DOHH2 (cell line): ENCODE measurements around the gene WDR59.

ENCODE experiments used
- H3F3A ChIP-seq: fragments of 200-600 bp; sonication (generic), shearing (Covaris generic); 2 replicates; pipeline ENCODE4 v1.6.0; 2016; ENCODE audit warnings: antibody characterized with exemption, mild to moderate bottlenecking; ENCODE audit not compliant: control insufficient read depth, insufficient read depth
- H3K27ac ChIP-seq: fragments of 200-600 bp; sonication (generic); 2 replicates; pipeline ENCODE4 v1.5.1; 2014; ENCODE audit warnings: low read depth, mild to moderate bottlenecking, low read length, moderate library complexity
- H3K27me3 ChIP-seq: fragments of 200-600 bp; sonication (generic); 2 replicates; pipeline ENCODE4 v1.6.1; 2014; ENCODE audit warnings: mild to moderate bottlenecking, low read length, mixed read lengths; ENCODE audit not compliant: control insufficient read depth
- H3K36me3 ChIP-seq: fragments of 200-600 bp; sonication (generic); 2 replicates; pipeline ENCODE4 v1.6.1; 2014; ENCODE audit warnings: mild to moderate bottlenecking, low read length, moderate library complexity, mixed read lengths; ENCODE audit not compliant: control insufficient read depth
- H3K4me1 ChIP-seq: fragments of 200-600 bp; sonication (generic); 2 replicates; pipeline ENCODE4 v1.6.1; 2014; ENCODE audit warnings: mild to moderate bottlenecking, low read length, mixed read lengths; ENCODE audit not compliant: control insufficient read depth
- H3K4me2 ChIP-seq: fragments of 200-600 bp; sonication (generic); 2 replicates; pipeline ENCODE4 v1.6.0; 2014; ENCODE audit warnings: mild to moderate bottlenecking, low read length, moderate library complexity
- H3K4me3 ChIP-seq: fragments of 200-600 bp; sonication (generic); 2 replicates; pipeline ENCODE4 v1.5.1; 2014; ENCODE audit warnings: mild to moderate bottlenecking, low read length, mixed read lengths
- H3K79me2 ChIP-seq: fragments of 200-600 bp; sonication (generic); 2 replicates; pipeline ENCODE4 v1.6.1; 2014; ENCODE audit warnings: mild to moderate bottlenecking, low read length, mixed read lengths; ENCODE audit not compliant: control insufficient read depth
- H3K9me2 ChIP-seq: fragments of 200-600 bp; sonication (generic); replicated peaks from 2 replicates; pipeline ENCODE4 v1.6.1; 2014; ENCODE audit warnings: mild to moderate bottlenecking, low read length, mixed read lengths; ENCODE audit not compliant: control insufficient read depth
- H3K9me3 ChIP-seq: fragments of 200-600 bp; sonication (generic); 2 replicates; pipeline ENCODE4 v1.6.1; 2014; ENCODE audit warnings: antibody characterized with exemption, low read length, mixed read lengths; ENCODE audit not compliant: control insufficient read depth, insufficient read depth
- H4K20me1 ChIP-seq: fragments of 200-600 bp; sonication (generic); 2 replicates; pipeline ENCODE4 v1.6.0; 2014; ENCODE audit warnings: low read depth, mild to moderate bottlenecking, antibody characterized with exemption, low read length, moderate library complexity; ENCODE audit not compliant: control insufficient read depth, insufficient read depth
- EZH2phosphoT487 ChIP-seq: fragments of 200-600 bp; sonication (generic); IDR thresholded peaks from 2 replicates; pipeline ENCODE4 v1.6.1; 2017; ENCODE audit warnings: borderline replicate concordance, mild to moderate bottlenecking, antibody characterized with exemption, low read length, moderate library complexity, mixed read lengths
- TF ChIP-seq, protein P1 (sequence below): fragments of 200-600 bp; sonication (generic); IDR thresholded peaks from one replicate; pipeline ENCODE4 v1.5.1; 2014; ENCODE audit warnings: antibody characterized with exemption, mild to moderate bottlenecking, low read depth, low read length; ENCODE audit not compliant: poor library complexity, severe bottlenecking

The WDR59 gene

DNA sequence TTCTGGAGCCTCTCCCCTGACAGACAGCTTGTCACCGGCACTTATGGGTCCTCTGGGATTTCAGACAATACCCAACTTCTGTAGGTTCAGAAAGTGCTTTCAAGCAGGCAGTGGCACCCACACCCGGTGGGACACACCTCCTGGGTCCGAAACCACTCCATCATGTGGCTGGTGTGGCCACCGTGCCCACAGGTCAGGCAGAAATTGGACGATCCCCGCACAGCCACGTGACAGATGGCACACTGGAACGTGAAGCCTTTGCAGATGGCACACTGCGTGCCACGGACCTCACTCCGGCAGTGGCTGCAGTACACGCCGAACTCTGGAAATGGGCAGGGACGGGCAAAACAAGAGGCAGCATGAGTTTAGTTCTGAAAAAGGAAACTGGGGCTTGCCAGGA lies 110.8 kb downstream of the WDR59 start:
- no peak overlapping the region for H3K4me2 ChIP-seq
- H3K9me2 ChIP-seq, result no peaks in the 10 kb centered on the region
- no peaks in the 10 kb centered on the region for H4K20me1 ChIP-seq
- no peaks in the 10 kb centered on the region; the same call in 1 of the 2 replicates for H3K36me3 ChIP-seq
- H3K27me3 ChIP-seq, result no peaks in the 10 kb centered on the region
- no peak overlapping the region for H3K4me3 ChIP-seq
- H3K4me1 ChIP-seq, result peaks cover 12% of the 10 kb centered on the region
- H3F3A ChIP-seq, result no peaks in the 10 kb centered on the region
- H3K9me3 ChIP-seq, result no peaks in the 10 kb centered on the region
- no peaks in the 10 kb centered on the region for H3K79me2 ChIP-seq
- TF ChIP-seq, protein P1, sequence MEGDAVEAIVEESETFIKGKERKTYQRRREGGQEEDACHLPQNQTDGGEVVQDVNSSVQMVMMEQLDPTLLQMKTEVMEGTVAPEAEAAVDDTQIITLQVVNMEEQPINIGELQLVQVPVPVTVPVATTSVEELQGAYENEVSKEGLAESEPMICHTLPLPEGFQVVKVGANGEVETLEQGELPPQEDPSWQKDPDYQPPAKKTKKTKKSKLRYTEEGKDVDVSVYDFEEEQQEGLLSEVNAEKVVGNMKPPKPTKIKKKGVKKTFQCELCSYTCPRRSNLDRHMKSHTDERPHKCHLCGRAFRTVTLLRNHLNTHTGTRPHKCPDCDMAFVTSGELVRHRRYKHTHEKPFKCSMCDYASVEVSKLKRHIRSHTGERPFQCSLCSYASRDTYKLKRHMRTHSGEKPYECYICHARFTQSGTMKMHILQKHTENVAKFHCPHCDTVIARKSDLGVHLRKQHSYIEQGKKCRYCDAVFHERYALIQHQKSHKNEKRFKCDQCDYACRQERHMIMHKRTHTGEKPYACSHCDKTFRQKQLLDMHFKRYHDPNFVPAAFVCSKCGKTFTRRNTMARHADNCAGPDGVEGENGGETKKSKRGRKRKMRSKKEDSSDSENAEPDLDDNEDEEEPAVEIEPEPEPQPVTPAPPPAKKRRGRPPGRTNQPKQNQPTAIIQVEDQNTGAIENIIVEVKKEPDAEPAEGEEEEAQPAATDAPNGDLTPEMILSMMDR, result no peak
- no peak for TF ChIP-seq EZH2phosphoT487
- H3K27ac ChIP-seq, result no peak overlapping the region

DNA sequence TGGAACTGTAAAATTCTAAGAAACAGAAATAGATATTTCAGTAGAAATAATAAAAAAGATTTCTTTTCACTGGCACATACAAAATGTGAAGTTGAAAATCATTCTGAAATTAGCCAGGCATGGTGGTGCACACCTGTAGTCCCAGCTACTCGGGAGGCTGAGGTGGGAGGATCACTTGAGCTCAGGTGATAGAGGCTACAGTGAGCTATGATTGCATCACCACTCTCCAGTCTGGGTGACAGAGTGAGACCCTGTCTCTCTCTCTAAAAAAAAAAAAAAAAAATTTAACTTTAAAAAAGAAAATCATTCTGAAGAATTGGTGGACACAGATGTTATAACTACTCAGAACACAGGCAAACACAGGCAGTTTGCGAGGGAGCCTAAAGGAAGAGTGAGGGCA lies 112.6 kb downstream of the WDR59 start:
- no peak overlapping the region for H3K4me2 ChIP-seq
- H3K4me3 ChIP-seq, result no peak overlapping the region
- H4K20me1 ChIP-seq, result no peaks in the 10 kb centered on the region

DNA sequence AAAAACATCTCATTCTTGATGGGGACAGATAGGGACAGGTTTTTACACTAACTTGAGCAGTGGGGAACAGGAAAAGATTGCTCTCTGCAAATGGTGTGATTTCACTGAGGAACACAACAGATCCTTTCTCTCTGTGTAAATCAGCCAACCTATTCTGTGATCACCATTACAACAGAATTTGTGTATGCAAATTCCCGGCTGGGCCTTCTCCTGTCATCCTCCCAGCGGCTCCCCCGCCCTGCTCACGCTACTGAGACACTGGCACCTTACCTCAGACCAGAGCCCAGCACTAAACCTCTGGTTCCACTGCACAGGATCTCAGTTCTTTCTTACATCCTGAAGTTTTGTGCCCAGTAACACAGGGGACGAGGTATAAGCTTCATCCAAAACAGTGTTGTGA lies 113.3 kb downstream of the WDR59 start:
- H3K4me3 ChIP-seq, result no peak overlapping the region

More for the DNA sequence above, 112.6 kb downstream of the WDR59 start:
- Histone ChIP-seq H3K9me3 (no peaks in the 10 kb centered on the region), H3K9me2 (no peaks in the 10 kb centered on the region), H3K27ac (no peak overlapping the region), H3K79me2 (no peaks in the 10 kb centered on the region), H3K36me3 (no peaks in the 10 kb centered on the region; the same call in 1 of the 2 replicates), H3K4me1 (peaks cover 29% of the 10 kb centered on the region), H3F3A (no peaks in the 10 kb centered on the region), H3K27me3 (no peaks in the 10 kb centered on the region)
- TF ChIP-seq, protein P1, result no peak
- TF ChIP-seq EZH2phosphoT487, result no peak

More for the DNA sequence above, 113.3 kb downstream of the WDR59 start:
- Histone ChIP-seq H3K9me2 (no peaks in the 10 kb centered on the region), H3K36me3 (no peaks in the 10 kb centered on the region; the same call in 1 of the 2 replicates), H4K20me1 (no peaks in the 10 kb centered on the region), H3K27me3 (no peaks in the 10 kb centered on the region), H3F3A (no peaks in the 10 kb centered on the region), H3K9me3 (no peaks in the 10 kb centered on the region), H3K27ac (no peak overlapping the region), H3K4me1 (peaks cover 29% of the 10 kb centered on the region), H3K79me2 (no peaks in the 10 kb centered on the region), H3K4me2 (no peak overlapping the region)
- no peak for TF ChIP-seq EZH2phosphoT487
- TF ChIP-seq, protein P1, result no peak
